ENCODE measurements around the gene NKX2-3. TPM values are rescaled to one million over a fixed set of nuclear protein-coding genes. Genes with fewer than 3 reads are reported as not detected.

Gene NKX2-3
- total and polyA plus RNA-seq, 2 experiments from 2014 or later: not detected

DNA sequence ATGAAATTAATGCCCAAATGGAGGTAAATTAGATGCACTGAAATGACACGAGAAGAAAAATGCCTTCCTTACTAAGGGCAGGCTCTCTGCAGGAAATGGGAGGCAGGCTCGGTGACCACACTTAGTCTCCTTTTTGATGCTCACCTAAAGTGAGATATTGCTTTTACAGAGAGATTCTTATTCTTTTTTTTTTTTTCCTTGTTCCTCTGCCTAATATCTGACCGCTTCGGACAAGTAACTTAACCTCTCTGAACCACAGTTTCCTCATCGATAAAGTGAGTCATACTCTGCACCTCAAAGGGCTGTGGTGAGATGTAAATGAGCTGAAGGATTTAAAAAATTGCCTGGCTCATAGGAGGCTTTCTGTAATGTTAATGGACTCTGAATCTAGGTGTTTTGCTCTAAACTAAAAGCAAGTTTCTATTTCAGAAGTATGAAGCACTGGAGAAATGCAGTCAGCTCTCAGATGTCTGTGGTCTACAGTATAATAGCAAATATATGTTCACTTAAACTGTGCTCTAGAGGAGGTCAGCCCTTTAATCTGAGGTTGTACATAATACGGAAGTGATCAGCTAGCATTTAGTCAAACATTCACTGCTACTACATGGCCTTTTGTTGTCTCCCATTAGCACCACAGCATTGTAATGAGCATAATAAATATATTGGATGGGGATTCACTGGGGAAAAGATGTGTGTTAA is 23.2 kb downstream of the NKX2-3 start:
- peaks cover 4% of the 10 kb centered on the region for H3K27me3 ChIP-seq
- no peak overlapping the region for H3K27ac ChIP-seq

DNA sequence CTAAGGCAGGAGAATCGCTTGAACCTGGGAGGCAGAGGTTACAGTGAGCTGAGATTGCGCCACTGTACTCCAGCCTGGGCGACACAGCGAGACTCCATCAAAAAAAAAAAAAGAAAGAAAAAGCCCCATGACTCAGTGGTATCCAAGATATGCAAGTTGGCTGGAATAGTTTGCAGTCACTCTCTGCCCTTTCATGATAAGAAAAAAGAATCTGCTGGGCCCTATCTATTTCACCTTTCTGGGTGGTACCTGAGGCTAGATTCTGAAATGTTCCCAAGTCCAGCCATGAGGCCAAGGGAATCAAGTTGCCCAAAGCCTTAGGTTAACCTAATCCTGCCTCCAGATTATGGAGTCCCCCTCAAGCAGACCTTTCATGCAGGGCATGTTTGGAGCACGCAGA is 24.3 kb downstream of the NKX2-3 start:
- no peak for DNase-seq (ENCODE audit: low read depth in 1 of 2, low spot score in 1 of 2)
- H3K27me3 ChIP-seq: peaks cover 4% of the 10 kb centered on the region
- peaks cover 21% of the 10 kb centered on the region for H3K4me1 ChIP-seq (ENCODE audit: low read depth)
- H3K9me3 ChIP-seq (ENCODE audit: low read depth): no peaks in the 10 kb centered on the region
- no peak overlapping the region for H3K4me3 ChIP-seq
- H3K36me3 ChIP-seq: no peaks in the 10 kb centered on the region
- TF ChIP-seq, protein P1, sequence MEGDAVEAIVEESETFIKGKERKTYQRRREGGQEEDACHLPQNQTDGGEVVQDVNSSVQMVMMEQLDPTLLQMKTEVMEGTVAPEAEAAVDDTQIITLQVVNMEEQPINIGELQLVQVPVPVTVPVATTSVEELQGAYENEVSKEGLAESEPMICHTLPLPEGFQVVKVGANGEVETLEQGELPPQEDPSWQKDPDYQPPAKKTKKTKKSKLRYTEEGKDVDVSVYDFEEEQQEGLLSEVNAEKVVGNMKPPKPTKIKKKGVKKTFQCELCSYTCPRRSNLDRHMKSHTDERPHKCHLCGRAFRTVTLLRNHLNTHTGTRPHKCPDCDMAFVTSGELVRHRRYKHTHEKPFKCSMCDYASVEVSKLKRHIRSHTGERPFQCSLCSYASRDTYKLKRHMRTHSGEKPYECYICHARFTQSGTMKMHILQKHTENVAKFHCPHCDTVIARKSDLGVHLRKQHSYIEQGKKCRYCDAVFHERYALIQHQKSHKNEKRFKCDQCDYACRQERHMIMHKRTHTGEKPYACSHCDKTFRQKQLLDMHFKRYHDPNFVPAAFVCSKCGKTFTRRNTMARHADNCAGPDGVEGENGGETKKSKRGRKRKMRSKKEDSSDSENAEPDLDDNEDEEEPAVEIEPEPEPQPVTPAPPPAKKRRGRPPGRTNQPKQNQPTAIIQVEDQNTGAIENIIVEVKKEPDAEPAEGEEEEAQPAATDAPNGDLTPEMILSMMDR (IDR thresholded peaks at IDR 0.05; ENCODE audit: low read depth, low read length): no peak
- H3K27ac ChIP-seq: no peak overlapping the region

More for the DNA sequence above, 23.2 kb downstream of the NKX2-3 start:
- peaks cover 32% of the 10 kb centered on the region for H3K4me1 ChIP-seq (ENCODE audit: low read depth)
- no peaks in the 10 kb centered on the region for H3K36me3 ChIP-seq
- no peaks in the 10 kb centered on the region for H3K9me3 ChIP-seq (ENCODE audit: low read depth)
- TF ChIP-seq, protein P1 (IDR thresholded peaks at IDR 0.05; ENCODE audit: low read depth, low read length): no peak
- H3K4me3 ChIP-seq: no peak overlapping the region
- no peak for DNase-seq (ENCODE audit: low read depth in 1 of 2, low spot score in 1 of 2)

DNA sequence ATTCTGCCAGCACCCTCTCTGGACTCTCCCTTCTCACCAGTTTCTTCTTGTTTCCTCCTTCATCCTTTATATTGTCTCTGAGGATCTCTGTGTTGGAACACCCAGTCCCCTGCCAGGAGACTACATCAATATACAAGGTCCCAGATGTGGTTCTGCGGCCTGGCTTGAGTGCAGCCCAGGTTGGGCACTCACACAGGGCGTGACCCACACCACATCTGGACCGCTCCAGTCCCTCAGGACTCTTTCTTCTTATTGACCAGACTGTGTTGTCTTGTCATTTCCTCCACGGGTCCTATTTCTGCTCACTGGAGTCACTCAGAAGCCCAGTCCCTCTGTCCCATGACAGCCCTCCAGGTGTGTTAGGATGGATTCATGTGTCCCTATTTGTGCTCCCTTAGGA is 26.0 kb downstream of the NKX2-3 start:
- Histone ChIP-seq H3K9me3 (ENCODE audit: low read depth) (no peaks in the 10 kb centered on the region), H3K4me3 (no peak overlapping the region), H3K36me3 (no peaks in the 10 kb centered on the region), H3K4me1 (ENCODE audit: low read depth) (peaks cover 18% of the 10 kb centered on the region), H3K27ac (no peak overlapping the region), H3K27me3 (peaks cover 4% of the 10 kb centered on the region)
- DNase-seq (ENCODE audit: low read depth in 1 of 2, low spot score in 1 of 2): no peak
- TF ChIP-seq, protein P1 (IDR thresholded peaks at IDR 0.05; ENCODE audit: low read depth, low read length): no peak

DNA sequence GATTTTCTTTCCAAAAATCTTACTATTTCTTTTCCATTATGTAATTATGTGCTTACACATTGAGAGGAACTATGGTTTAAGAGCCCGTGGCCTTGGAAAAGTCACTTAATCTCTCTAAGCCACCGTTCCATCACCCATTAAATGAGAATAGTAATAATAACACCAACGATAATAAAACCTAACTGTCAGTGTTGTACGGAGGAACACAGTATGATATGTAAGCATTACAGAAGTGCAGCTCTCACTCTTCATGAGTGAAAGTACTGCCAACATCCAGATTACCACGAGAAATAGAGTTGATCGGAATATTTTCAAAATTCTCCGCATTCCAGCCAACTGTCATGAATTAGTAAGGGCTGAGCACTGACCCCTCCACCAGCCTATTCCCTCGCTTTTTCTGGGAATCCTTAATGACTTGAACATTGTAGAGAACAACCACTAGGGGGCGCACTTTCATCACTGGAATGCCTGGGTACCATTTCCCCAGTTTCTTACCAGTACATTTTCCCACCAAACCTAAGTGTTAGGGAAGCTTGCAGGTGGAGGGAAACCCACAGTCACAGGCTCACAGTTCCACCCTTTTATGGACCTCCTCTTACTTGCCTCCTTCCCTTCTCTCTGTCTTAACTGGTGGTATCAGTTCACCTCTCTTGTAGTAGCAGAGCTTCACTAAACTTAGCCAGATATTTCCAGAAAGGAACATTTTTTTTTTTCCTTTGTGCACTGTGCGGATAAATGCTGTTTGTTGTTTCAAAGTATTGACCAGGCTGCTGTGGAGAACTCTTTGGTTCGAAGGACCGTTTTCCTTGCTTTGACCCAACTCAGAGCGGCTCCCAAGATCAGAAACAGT is 27.8 kb downstream of the NKX2-3 start:
- peak; percentile 69 to 90 for DNase-seq (ENCODE audit: low read depth in 1 of 2, low spot score in 1 of 2)
- H3K4me1 ChIP-seq (ENCODE audit: low read depth): peaks cover 8% of the 10 kb centered on the region
- H3K4me3 ChIP-seq: no peak overlapping the region
- H3K36me3 ChIP-seq: no peaks in the 10 kb centered on the region
- no peaks in the 10 kb centered on the region for H3K9me3 ChIP-seq (ENCODE audit: low read depth)
- TF ChIP-seq, protein P1 (IDR thresholded peaks at IDR 0.05; ENCODE audit: low read depth, low read length): peak; percentile 73
- H3K27me3 ChIP-seq: peaks cover 4% of the 10 kb centered on the region
- no peak overlapping the region for H3K27ac ChIP-seq

DNA sequence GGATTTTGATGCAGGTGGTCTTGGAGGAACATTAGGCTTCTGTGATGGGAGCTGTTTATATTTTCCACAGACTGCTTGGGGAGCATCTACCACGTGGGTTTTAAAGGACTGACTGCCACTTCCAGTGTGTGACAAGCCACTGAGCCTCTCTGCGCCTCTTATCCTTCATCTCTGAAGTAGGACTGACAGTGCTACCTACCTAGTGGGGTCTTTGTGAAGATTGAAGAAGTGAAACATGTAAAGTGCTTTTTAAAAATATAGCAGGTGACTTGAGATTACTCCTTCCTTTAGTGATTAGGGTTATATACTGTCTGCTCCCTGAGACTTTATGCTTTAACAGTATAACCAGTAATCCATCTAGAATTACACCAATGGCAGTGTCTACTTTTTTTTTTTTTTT is 29.9 kb downstream of the NKX2-3 start:
- DNase-seq (ENCODE audit: low read depth in 1 of 2, low spot score in 1 of 2): no peak
- TF ChIP-seq, protein P1 (IDR thresholded peaks at IDR 0.05; ENCODE audit: low read depth, low read length): no peak
- H3K36me3 ChIP-seq: no peaks in the 10 kb centered on the region
- no peaks in the 10 kb centered on the region for H3K4me1 ChIP-seq (ENCODE audit: low read depth)
- no peaks in the 10 kb centered on the region for H3K9me3 ChIP-seq (ENCODE audit: low read depth)
- no peak overlapping the region for H3K27ac ChIP-seq
- H3K27me3 ChIP-seq: peaks cover 4% of the 10 kb centered on the region
- H3K4me3 ChIP-seq: no peak overlapping the region

Data from cardiac muscle cell (in vitro differentiated cells and primary cell).